ENCODE measurements around the gene KDM2B. TPM values are rescaled to one million over a fixed set of nuclear protein-coding genes. Genes with fewer than 3 reads are reported as not detected.

KDM2B gene
- total and polyA plus RNA-seq, 2 of the 8 experiments (the other 6 are each of a cell fraction or from before 2014, with no cell fraction given), result 111 to 162 TPM

GRCh38 chr12:121454921-121455320 lies 125.9 kb downstream of the KDM2B start:
- H4K8ac ChIP-seq (ENCODE audit: extremely low read depth, insufficient read depth, low read length), result peak overlapping the region; percentile 12; the same call in 1 of the 2 replicates
- H3K23ac ChIP-seq (ENCODE audit: insufficient read length), result no peak overlapping the region
- no peak overlapping the region for H3K14ac ChIP-seq (ENCODE audit: insufficient read length)
- H2BK120ac ChIP-seq (replicated peaks; ENCODE audit: low read depth, low read length), result no peak overlapping the region
- no peak overlapping the region for H4K5ac ChIP-seq (ENCODE audit: insufficient read length, low read depth, low read length)
- H3K56ac ChIP-seq (replicated peaks; ENCODE audit: insufficient read length, low read depth, low read length), result no peak overlapping the region
- H3K36me3 ChIP-seq (ENCODE audit: control insufficient read depth in 2 of 4, insufficient read depth in 4 of 4, low read length in 3 of 4), result peaks cover 0 to 12% (median 6%) of the 10 kb centered on the region in 4 experiments; a peak in 2 of 8 replicates
- no peak overlapping the region for H3K9ac ChIP-seq (replicated peaks in 1 of 4; ENCODE audit: extremely low read depth in 1 of 4, low read depth in 3 of 4, low read length in 3 of 4)
- H3K79me2 ChIP-seq (ENCODE audit: control insufficient read depth in 1 of 2, insufficient read depth in 2 of 2, low read length in 2 of 2), result peaks cover 0 to 65% of the 10 kb centered on the region in 2 experiments; a peak in 2 of 4 replicates
- no peak overlapping the region for H2AFZ ChIP-seq (ENCODE audit: low read length)
- peaks cover 0 to 5% (median 2%) of the 10 kb centered on the region in 4 experiments; a peak in 1 of 7 replicates for H3K4me1 ChIP-seq (replicated peaks in 1 of 4; ENCODE audit: control insufficient read depth in 3 of 4, insufficient read depth in 4 of 4, low read length in 3 of 4)
- TF ChIP-seq CHD1 (IDR thresholded peaks at IDR 0.05; ENCODE audit: low read depth, low read length) (no peak), EGR1 (IDR thresholded peaks at IDR 0.05; ENCODE audit: borderline replicate concordance, low read depth, low read length) (no peak), JUN (IDR thresholded peaks at IDR 0.05; ENCODE audit: low read depth, low read length) (no peak), POU5F1 (IDR thresholded peaks at IDR 0.05; ENCODE audit: low read depth, low read length) (no peak), ATF3 (IDR thresholded peaks at IDR 0.05; ENCODE audit: insufficient read depth, low read depth, low read length) (no peak), SP2 (IDR thresholded peaks at IDR 0.05; ENCODE audit: low read length) (no peak)
- TF ChIP-seq, protein P1, sequence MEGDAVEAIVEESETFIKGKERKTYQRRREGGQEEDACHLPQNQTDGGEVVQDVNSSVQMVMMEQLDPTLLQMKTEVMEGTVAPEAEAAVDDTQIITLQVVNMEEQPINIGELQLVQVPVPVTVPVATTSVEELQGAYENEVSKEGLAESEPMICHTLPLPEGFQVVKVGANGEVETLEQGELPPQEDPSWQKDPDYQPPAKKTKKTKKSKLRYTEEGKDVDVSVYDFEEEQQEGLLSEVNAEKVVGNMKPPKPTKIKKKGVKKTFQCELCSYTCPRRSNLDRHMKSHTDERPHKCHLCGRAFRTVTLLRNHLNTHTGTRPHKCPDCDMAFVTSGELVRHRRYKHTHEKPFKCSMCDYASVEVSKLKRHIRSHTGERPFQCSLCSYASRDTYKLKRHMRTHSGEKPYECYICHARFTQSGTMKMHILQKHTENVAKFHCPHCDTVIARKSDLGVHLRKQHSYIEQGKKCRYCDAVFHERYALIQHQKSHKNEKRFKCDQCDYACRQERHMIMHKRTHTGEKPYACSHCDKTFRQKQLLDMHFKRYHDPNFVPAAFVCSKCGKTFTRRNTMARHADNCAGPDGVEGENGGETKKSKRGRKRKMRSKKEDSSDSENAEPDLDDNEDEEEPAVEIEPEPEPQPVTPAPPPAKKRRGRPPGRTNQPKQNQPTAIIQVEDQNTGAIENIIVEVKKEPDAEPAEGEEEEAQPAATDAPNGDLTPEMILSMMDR (IDR thresholded peaks at IDR 0.05; ENCODE audit: control extremely low read depth in 1 of 3, insufficient read depth in 1 of 3, low read depth in 1 of 3, low read length in 3 of 3), result no peak
- H3K27me3 ChIP-seq (replicated peaks in 1 of 4; ENCODE audit: control insufficient read depth in 3 of 4, extremely low read depth in 1 of 4, insufficient read depth in 3 of 4, low read length in 3 of 4), result no peaks in the 10 kb centered on the region
- H2BK20ac ChIP-seq (ENCODE audit: low read length), result no peak overlapping the region
- no peak overlapping the region for H3K4ac ChIP-seq (replicated peaks; ENCODE audit: insufficient read length, low read depth, low read length)
- H2BK12ac ChIP-seq (ENCODE audit: low read depth, low read length), result no peak overlapping the region
- H2BK5ac ChIP-seq (ENCODE audit: low read depth, low read length), result no peak overlapping the region; the same call in 1 of the 2 replicates
- ChIA-PET POLR2A (ENCODE audit: partially characterized antibody) (interaction anchor here (0.7 to 2.2 kb wide), 4 partner anchors 8 to 13 kb away, joined by 3 to 8 read pairs (median 6); no protein-coding TSS in a partner anchor), CTCF (ENCODE audit: partially characterized antibody) (interaction anchor here (1.3 to 15.5 kb wide), 3 partner anchors 11 to 47 kb away, joined by 4 to 129 read pairs (median 6); no protein-coding TSS in a partner anchor)
- FAIRE-seq (no peak), DNase-seq (ENCODE audit: low read depth in 1 of 2, low spot score in 2 of 2) (no peak)
- no peak overlapping the region for H3K18ac ChIP-seq (ENCODE audit: extremely low read depth, low read length)
- no peak overlapping the region for H2BK15ac ChIP-seq (ENCODE audit: low read length)
- H2AK5ac ChIP-seq (ENCODE audit: low read depth, low read length), result no peak overlapping the region
- H3K79me1 ChIP-seq (ENCODE audit: low read depth, low read length), result peaks cover 26% of the 10 kb centered on the region
- no peak overlapping the region for H3K4me3 ChIP-seq (ENCODE audit: extremely low read depth in 1 of 4, insufficient read depth in 2 of 4, low read depth in 3 of 4, low read length in 4 of 4)
- H3K27ac ChIP-seq (ENCODE audit: low read depth, low read length), result no peak overlapping the region
- no peaks in the 10 kb centered on the region; a peak in 1 of 4 replicates for H3K9me3 ChIP-seq (ENCODE audit: insufficient read depth in 2 of 2, low read depth in 1 of 2, low read length in 1 of 2)
- no peak overlapping the region for H4K91ac ChIP-seq (replicated peaks; ENCODE audit: insufficient read length, low read length)
- peaks cover 15 to 21% of the 10 kb centered on the region in 2 experiments for H4K20me1 ChIP-seq (replicated peaks in 1 of 2; ENCODE audit: control insufficient read depth in 1 of 2, insufficient read depth in 2 of 2, low read length in 2 of 2)
- H3K23me2 ChIP-seq (ENCODE audit: low read depth, low read length), result no peaks in the 10 kb centered on the region
- 92% methylated on average over 6 of the region's 6 CpGs; no CpG with 5 or more reads in 1 of the 2 experiments for WGBS, 2 experiments (ENCODE audit: extremely low coverage in 1 of 2, insufficient coverage in 1 of 2, insufficient read length in 1 of 2, insufficient replicate concordance in 2 of 2, low coverage in 1 of 2, low lambda C conversion rate in 2 of 2, missing lambda C conversion rate in 1 of 2)
- H3K4me2 ChIP-seq (ENCODE audit: insufficient read depth in 1 of 2, low read depth in 2 of 2, low read length in 2 of 2), result no peak overlapping the region
